Tibial artery (tissue), 4 donors: ENCODE results near the gene ZNF385D.

Experiments
- DNase-seq, 2 donors: peaks; one replicate each; pipeline ENCODE4 v3.0.0-alpha.2; 2019
- H3K27ac ChIP-seq, 2 donors: fragments of 200-600 bp; sonication (generic) in 1 of 2; 1 replicate in 1 of 2; 2 replicates in 1 of 2; pipeline ENCODE4 v1.5.1; 2018 to 2019; ENCODE audit warnings: mild to moderate bottlenecking in 1 of 2
- H3K27me3 ChIP-seq, 2 donors: fragments of 200-600 bp; sonication (generic) in 1 of 2; one replicate each; pipeline versions ENCODE4 v1.5.1 to v1.6.0; 2016 to 2019
- H3K36me3 ChIP-seq, 3 donors: fragments of 200-600 bp; sonication (generic) in 2 of 3; one replicate each; pipeline ENCODE4 v1.5.1; 2016 to 2019; ENCODE audit warnings: mild to moderate bottlenecking in 2 of 3
- H3K4me1 ChIP-seq, 4 donors: fragments of 200-600 bp; sonication (generic) in 2 of 4; 1 replicate in 3 of 4; 2 replicates in 1 of 4; pipeline ENCODE4 v1.5.1; 2016 to 2019
- H3K4me3 ChIP-seq, 2 donors: fragments of 200-600 bp; sonication (generic) in 1 of 2; 1 replicate in 1 of 2; 2 replicates in 1 of 2; pipeline ENCODE4 v1.5.1; 2018 to 2019; ENCODE audit warnings: mild to moderate bottlenecking in 2 of 2
- H3K9me3 ChIP-seq, 3 donors: fragments of 200-600 bp; sonication (generic) in 1 of 3; one replicate each; pipeline ENCODE4 v1.5.1; 2016 to 2019
- intact Hi-C: fragments of 100-400 bp; cut with DNase I; formaldehyde crosslinking; loops from one replicate; pipeline ENCODE4 v1.15.0; 2023; ENCODE audit warnings: low total_unique reads
- TF ChIP-seq, protein P1 (sequence below), 2 experiments: fragments of 200-600 bp in 1 of 2; fragments of 450-650 bp in 1 of 2; IDR thresholded peaks; one replicate each; pipeline ENCODE4 v1.5.1; 2017 to 2019; ENCODE audit warnings: antibody characterized with exemption in 2 of 2, mild to moderate bottlenecking in 1 of 2, moderate library complexity in 1 of 2

ZNF385D gene

DNA sequence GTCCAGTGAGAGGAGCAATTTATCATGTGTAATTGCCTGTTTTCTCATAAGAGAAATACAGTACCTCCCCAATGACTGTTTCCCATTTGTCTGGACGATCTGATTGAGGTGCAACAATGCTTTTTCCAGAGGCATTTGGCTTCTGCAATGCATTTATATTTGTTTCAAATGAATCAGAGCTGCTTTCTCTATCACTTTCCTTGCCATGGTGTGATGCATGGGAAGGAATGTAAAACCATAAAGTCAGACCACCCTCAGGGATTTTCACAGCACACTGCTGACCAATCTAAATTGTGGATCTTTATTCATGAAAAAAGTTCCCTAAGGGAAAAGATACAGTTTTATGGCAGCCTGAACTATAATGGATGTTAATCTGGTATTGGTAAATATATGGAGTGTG lies 333.0 kb downstream of the ZNF385D start:
- Histone ChIP-seq H3K27ac (no peak overlapping the region), H3K4me3 (no peak overlapping the region), H3K27me3 (no peaks in the 10 kb centered on the region), H3K36me3 (peaks cover 0 to 13% (median 0%) of the 10 kb centered on the region in 3 donors), H3K9me3 (no peaks in the 10 kb centered on the region), H3K4me1 (no peaks in the 10 kb centered on the region)
- DNase-seq = no peak
- TF ChIP-seq, protein P1, sequence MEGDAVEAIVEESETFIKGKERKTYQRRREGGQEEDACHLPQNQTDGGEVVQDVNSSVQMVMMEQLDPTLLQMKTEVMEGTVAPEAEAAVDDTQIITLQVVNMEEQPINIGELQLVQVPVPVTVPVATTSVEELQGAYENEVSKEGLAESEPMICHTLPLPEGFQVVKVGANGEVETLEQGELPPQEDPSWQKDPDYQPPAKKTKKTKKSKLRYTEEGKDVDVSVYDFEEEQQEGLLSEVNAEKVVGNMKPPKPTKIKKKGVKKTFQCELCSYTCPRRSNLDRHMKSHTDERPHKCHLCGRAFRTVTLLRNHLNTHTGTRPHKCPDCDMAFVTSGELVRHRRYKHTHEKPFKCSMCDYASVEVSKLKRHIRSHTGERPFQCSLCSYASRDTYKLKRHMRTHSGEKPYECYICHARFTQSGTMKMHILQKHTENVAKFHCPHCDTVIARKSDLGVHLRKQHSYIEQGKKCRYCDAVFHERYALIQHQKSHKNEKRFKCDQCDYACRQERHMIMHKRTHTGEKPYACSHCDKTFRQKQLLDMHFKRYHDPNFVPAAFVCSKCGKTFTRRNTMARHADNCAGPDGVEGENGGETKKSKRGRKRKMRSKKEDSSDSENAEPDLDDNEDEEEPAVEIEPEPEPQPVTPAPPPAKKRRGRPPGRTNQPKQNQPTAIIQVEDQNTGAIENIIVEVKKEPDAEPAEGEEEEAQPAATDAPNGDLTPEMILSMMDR (IDR thresholded peaks at IDR 0.05) = no peak
- intact Hi-C loops = no loop called here

DNA sequence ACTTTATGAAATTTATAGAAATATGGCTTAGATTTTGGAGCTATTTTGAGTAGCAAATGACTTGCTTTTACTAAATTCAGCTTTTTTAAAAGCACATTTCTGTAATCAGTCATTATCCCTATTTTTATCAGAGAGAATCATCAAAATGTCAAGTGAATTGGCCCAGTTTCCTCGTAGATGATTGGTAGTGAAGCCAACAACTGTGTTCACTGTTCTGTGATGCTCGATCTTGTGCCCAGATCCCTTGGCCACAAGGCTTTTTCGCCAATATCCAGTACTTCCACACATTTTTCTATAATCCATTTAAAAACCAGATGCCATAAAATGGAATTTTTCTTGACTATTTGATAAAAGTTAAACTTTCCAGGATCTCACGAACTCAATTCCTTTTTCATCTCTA lies 336.5 kb downstream of the ZNF385D start:
- DNase-seq = no peak
- no peaks in the 10 kb centered on the region for H3K36me3 ChIP-seq
- H3K4me1 ChIP-seq = no peaks in the 10 kb centered on the region
- no peaks in the 10 kb centered on the region for H3K9me3 ChIP-seq
- TF ChIP-seq, protein P1 (IDR thresholded peaks at IDR 0.05) = no peak
- no peaks in the 10 kb centered on the region for H3K27me3 ChIP-seq
- intact Hi-C loops = no loop called here
- no peak overlapping the region for H3K4me3 ChIP-seq
- H3K27ac ChIP-seq = no peak overlapping the region

DNA sequence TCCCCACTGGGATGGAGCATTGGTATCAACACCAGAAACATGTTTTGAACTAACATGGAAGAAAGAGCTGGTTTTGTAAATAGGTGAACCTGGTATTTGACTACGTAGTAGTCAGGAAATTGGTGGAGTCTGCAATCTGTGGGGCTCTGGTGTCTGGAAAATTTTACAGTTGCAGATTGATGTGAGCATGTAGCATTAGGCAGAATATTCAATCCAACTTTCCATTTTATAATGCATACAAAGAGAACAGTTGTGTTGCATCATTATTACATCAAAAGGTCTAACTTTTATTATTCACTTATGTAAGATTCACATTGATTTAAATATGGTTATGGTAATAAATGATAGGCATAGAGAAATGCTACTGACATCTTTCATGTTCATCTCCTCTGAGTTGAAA lies 340.0 kb downstream of the ZNF385D start:
- Histone ChIP-seq H3K4me1 (no peaks in the 10 kb centered on the region), H3K27ac (no peak overlapping the region), H3K27me3 (no peaks in the 10 kb centered on the region), H3K4me3 (no peak overlapping the region), H3K36me3 (no peaks in the 10 kb centered on the region), H3K9me3 (no peaks in the 10 kb centered on the region)
- TF ChIP-seq, protein P1 (IDR thresholded peaks at IDR 0.05) = no peak
- DNase-seq = no peak
- intact Hi-C loops = no loop called here

DNA sequence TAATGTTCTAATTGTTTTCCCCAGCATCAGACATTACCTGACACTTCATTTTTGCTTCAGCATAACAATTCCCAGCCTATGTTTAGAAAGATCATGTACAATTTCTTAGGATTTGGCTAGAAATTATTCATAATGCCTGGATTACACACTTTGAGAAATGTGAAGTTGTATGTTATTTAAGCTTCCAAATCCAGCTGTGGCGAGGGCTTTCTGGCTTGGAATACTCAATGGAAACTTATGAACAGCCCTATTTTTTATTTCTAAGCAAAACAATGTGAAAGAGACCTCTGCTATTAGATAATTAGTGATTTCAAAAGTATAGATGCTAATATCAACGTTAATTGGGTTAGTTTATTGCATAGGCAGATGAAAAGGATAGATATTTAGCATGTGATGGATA lies 341.6 kb downstream of the ZNF385D start:
- TF ChIP-seq, protein P1 (IDR thresholded peaks at IDR 0.05) = no peak
- no peak overlapping the region for H3K27ac ChIP-seq

DNA sequence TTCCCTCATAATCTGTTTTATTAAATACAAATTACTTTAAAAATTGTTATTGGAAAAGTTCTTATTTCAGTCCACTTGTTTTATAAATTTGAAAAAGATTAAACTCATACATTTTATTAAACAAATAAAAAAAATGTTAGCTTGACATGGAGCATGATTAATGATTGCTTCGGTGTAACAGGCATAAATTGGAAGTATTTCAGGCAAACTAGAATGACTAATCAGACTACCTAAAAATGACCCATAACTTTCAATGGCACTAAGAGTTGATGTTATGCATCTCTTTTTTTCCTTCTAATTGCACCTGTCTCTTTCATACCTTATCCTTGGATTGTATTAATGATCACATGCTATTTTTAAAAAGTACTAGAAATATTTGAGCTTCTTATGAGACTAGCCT lies 343.3 kb downstream of the ZNF385D start:
- no peak for DNase-seq
- TF ChIP-seq, protein P1 (IDR thresholded peaks at IDR 0.05) = no peak
- Histone ChIP-seq H3K36me3 (no peaks in the 10 kb centered on the region), H3K4me3 (no peak overlapping the region), H3K27ac (no peak overlapping the region), H3K9me3 (peaks cover 0 to 8% (median 0%) of the 10 kb centered on the region in 3 donors), H3K27me3 (no peaks in the 10 kb centered on the region), H3K4me1 (no peaks in the 10 kb centered on the region)
- intact Hi-C loops = no loop called here

More for the DNA sequence above, 341.6 kb downstream of the ZNF385D start:
- Histone ChIP-seq H3K36me3 (no peaks in the 10 kb centered on the region), H3K4me1 (no peaks in the 10 kb centered on the region), H3K27me3 (no peaks in the 10 kb centered on the region), H3K9me3 (peaks cover 0 to 3% (median 0%) of the 10 kb centered on the region in 3 donors), H3K4me3 (no peak overlapping the region)
- DNase-seq = no peak
- intact Hi-C loops = no loop called here
